Activated CD4-positive, alpha-beta T cell treated with anti-CD3 and anti-CD28 coated beads for 36 hours (primary cell): Measurements from ENCODE around the gene ST6GALNAC3. TPM values are rescaled to one million over a fixed set of nuclear protein-coding genes. Genes with fewer than 3 reads are reported as not detected.

ENCODE experiments used
- ATAC-seq: fragments of 200-7000 bp; cut with Tn5 transposase; one replicate; pipeline ENCODE4 v1.10.0; 2021; ENCODE audit warnings: mild to moderate bottlenecking, moderate library complexity
- CTCF ChIA-PET: fragments of 350-600 bp; sonication (Branson Sonifier 250); formaldehyde crosslinking; loops from one replicate; lab custom pipeline; 2021; ENCODE audit warnings: antibody characterized with exemption; lab: Charles Lee
- POLR2A ChIA-PET: fragments of 350-600 bp; sonication (Branson Sonifier 250); formaldehyde crosslinking; loops from one replicate; lab custom pipeline; 2021; ENCODE audit warnings: antibody characterized with exemption, inconsistent platforms; lab: Charles Lee
- DNase-seq: peaks from one replicate; pipeline ENCODE4 v3.0.0-alpha.2; 2020
- H3K27ac Mint-ChIP-seq: one replicate; pipeline ENCODE4 v1.8.0; 2021; ENCODE audit warnings: mixed read lengths
- H3K27me3 Mint-ChIP-seq: one replicate; pipeline ENCODE4 v1.8.0; 2021; ENCODE audit warnings: mixed read lengths
- H3K36me3 Mint-ChIP-seq: one replicate; pipeline ENCODE4 v1.8.0; 2021; ENCODE audit warnings: low read depth, mixed read lengths
- H3K4me1 Mint-ChIP-seq: one replicate; pipeline ENCODE4 v1.8.0; 2021; ENCODE audit warnings: mixed read lengths
- H3K4me3 Mint-ChIP-seq: one replicate; pipeline ENCODE4 v1.8.0; 2021; ENCODE audit warnings: mild to moderate bottlenecking, moderate library complexity, mixed read lengths
- H3K9me3 Mint-ChIP-seq: one replicate; pipeline ENCODE4 v1.8.0; 2021; ENCODE audit warnings: low read depth, mixed read lengths
- intact Hi-C, 2 experiments: fragments of 100-400 bp; cut with DNase I in 1 of 2; cut with micrococcal nuclease in 1 of 2; formaldehyde crosslinking; loops; one replicate each; pipeline versions ENCODE4 v1.14.2 to v1.15.1; 2022 to 2024; cut with DNase I, micrococcal nuclease
- total RNA-seq, 2 experiments: library from RNA; stranded (reverse); gene quantifications; one replicate each; pipeline ENCODE4 v1.2.3, GENCODE V29; 2021

ST6GALNAC3 gene
- total RNA-seq, 2 experiments from 2014 or later, result 0.73 to 1.1 TPM

DNA sequence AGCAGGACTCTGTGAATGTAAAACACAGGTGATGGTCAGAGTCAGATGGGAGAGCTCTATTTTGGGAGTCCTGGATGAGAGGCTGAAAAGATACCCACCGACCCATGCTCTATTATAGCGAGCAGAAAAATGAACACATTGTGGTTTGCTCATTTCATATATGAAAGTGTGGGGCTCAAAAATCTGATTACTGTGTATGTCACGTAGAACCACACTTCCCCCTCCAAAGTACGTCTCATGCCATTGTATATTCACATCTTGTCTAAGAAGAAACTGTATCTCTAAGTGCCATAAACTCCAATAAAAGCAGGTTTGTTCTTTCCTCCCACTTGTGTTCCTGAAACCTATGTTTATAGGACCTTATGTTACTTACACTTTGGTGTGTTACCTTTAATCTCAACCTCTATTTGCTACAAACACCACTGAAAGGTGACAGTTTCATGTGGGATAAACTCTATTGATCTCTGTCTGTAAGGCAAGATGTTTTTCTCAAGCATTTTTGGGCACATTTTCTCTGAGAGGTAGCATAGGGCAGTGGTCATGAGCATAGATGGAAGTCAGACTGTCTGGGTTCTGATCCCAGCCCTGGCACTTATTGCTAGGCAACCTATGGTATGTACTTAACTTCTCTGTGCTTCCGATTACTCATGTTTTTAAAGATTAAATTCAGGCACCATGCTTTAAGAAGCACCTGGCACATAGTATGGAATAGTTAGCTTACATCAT lies 214.4 kb downstream of the ST6GALNAC3 start:
- peak overlapping the region; percentile 47 for H3K27ac Mint-ChIP-seq
- peaks cover 82% of the 10 kb centered on the region for H3K4me1 Mint-ChIP-seq
- H3K27me3 Mint-ChIP-seq, result no peaks in the 10 kb centered on the region
- DNase-seq, result no peak
- no peaks in the 10 kb centered on the region for H3K36me3 Mint-ChIP-seq
- no peaks in the 10 kb centered on the region for H3K9me3 Mint-ChIP-seq
- ChIA-PET POLR2A (no interaction called here), CTCF (interaction anchor here (2.7 kb wide), 1 partner anchor 10 kb away, joined by 12 read pairs; no protein-coding TSS in a partner anchor)
- H3K4me3 Mint-ChIP-seq, result no peak overlapping the region
- intact Hi-C loops, result loop anchor here in 1 of 2 experiments (2.0 kb wide), 1 partner anchor 18 kb away; no protein-coding TSS in a partner anchor
- ATAC-seq, result peak; percentile 31

GRCh38 chr1:76289692-76290091 lies 215.1 kb downstream of the ST6GALNAC3 start:
- peak overlapping the region; percentile 40 for H3K27ac Mint-ChIP-seq
- intact Hi-C loops, result loop anchor here (2.0 to 5.0 kb wide), 2 partner anchors 19 to 32 kb away; no protein-coding TSS in a partner anchor
- H3K36me3 Mint-ChIP-seq, result no peaks in the 10 kb centered on the region
- CTCF ChIA-PET, result interaction anchor here (0.5 to 2.7 kb wide), 2 partner anchors 10 to 561 kb away, joined by 3 to 12 read pairs; no protein-coding TSS in a partner anchor
- H3K4me3 Mint-ChIP-seq, result no peak overlapping the region
- POLR2A ChIA-PET, result interaction anchor here (0.7 kb wide), 1 partner anchor 60 kb away, joined by 3 read pairs; no protein-coding TSS in a partner anchor
- DNase-seq, result peak; percentile 54
- peak; percentile 63 for ATAC-seq
- H3K9me3 Mint-ChIP-seq, result no peaks in the 10 kb centered on the region
- peaks cover 87% of the 10 kb centered on the region for H3K4me1 Mint-ChIP-seq
- no peaks in the 10 kb centered on the region for H3K27me3 Mint-ChIP-seq

GRCh38 chr1:76290271-76290670 lies 215.7 kb downstream of the ST6GALNAC3 start:
- DNase-seq (no peak), ATAC-seq (no peak)
- H3K27me3 Mint-ChIP-seq, result no peaks in the 10 kb centered on the region
- H3K4me3 Mint-ChIP-seq, result no peak overlapping the region
- intact Hi-C loops, result loop anchor here in 1 of 2 experiments (5.0 kb wide), 1 partner anchor 33 kb away; no protein-coding TSS in a partner anchor
- H3K27ac Mint-ChIP-seq, result peak overlapping the region; percentile 40
- H3K9me3 Mint-ChIP-seq, result no peaks in the 10 kb centered on the region
- POLR2A ChIA-PET, result no interaction called here
- peaks cover 88% of the 10 kb centered on the region for H3K4me1 Mint-ChIP-seq
- H3K36me3 Mint-ChIP-seq, result no peaks in the 10 kb centered on the region
- CTCF ChIA-PET, result interaction anchor here (0.5 to 2.7 kb wide), 3 partner anchors 9 to 561 kb away, joined by 3 to 12 read pairs (median 3); no protein-coding TSS in a partner anchor

DNA sequence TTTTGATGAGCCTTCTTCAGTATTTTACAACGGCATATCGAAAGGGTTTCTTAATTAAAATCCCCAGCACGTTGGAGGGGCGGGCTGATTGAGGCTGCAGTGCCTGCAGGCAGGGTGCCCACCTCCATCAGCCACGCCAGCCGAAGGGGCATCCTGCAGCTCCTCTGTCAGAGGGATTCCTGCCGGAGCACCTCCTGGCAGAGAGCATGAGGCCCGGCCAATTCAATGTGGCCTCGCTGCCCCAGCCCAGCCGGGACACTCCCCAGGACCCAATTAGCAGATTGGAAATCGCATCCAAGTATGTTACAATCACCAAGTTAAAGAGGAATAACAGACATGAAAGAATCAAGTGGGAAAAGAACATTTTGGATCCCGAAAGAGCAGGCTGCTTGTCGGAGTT lies 216.6 kb downstream of the ST6GALNAC3 start:
- H3K27ac Mint-ChIP-seq, result no peak overlapping the region
- no peaks in the 10 kb centered on the region for H3K9me3 Mint-ChIP-seq
- ChIA-PET POLR2A (no interaction called here), CTCF (interaction anchor here (0.6 to 2.7 kb wide), 4 partner anchors 8 to 36 kb away, joined by 3 to 12 read pairs (median 3); no protein-coding TSS in a partner anchor)
- intact Hi-C loops, result loop anchor here in 1 of 2 experiments (5.0 kb wide), 1 partner anchor 34 kb away; no protein-coding TSS in a partner anchor
- no peaks in the 10 kb centered on the region for H3K36me3 Mint-ChIP-seq
- no peaks in the 10 kb centered on the region for H3K27me3 Mint-ChIP-seq
- no peak for DNase-seq
- no peak overlapping the region for H3K4me3 Mint-ChIP-seq
- peaks cover 88% of the 10 kb centered on the region for H3K4me1 Mint-ChIP-seq
- ATAC-seq, result no peak

DNA sequence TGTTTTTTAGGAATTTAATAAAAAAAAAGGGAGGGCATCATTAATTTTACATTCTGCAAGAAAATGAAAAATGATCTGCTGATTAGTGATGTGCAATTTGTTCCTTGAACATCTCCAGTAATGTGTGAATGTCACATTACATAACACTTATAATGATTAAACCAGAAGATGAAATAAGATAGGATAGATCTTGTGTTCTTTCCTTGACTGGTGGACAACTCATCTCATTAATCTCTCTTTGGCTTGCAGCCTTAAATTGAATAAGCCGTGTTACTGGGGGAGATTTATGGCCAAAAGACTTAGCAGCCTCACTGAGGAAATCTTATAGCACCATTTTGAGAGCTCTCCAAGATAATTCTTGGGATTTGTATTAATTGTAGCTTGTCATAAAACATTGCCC lies 217.2 kb downstream of the ST6GALNAC3 start:
- ChIA-PET POLR2A (no interaction called here), CTCF (interaction anchor here (0.6 to 1.3 kb wide), 2 partner anchors 9 to 36 kb away, joined by 3 read pairs; no protein-coding TSS in a partner anchor)

GRCh38 chr1:76292418-76293184 lies 218.1 kb downstream of the ST6GALNAC3 start:
- DNase-seq, result no peak
- intact Hi-C loops, result loop anchor here in 1 of 2 experiments (5.0 kb wide), 1 partner anchor 35 kb away; no protein-coding TSS in a partner anchor
- H3K4me1 Mint-ChIP-seq, result peaks cover 77% of the 10 kb centered on the region

More for the DNA sequence above, 217.2 kb downstream of the ST6GALNAC3 start:
- peaks cover 85% of the 10 kb centered on the region for H3K4me1 Mint-ChIP-seq
- intact Hi-C loops, result loop anchor here in 1 of 2 experiments (5.0 kb wide), 1 partner anchor 34 kb away; no protein-coding TSS in a partner anchor
- H3K9me3 Mint-ChIP-seq, result no peaks in the 10 kb centered on the region
- H3K36me3 Mint-ChIP-seq, result no peaks in the 10 kb centered on the region
- no peak overlapping the region for H3K4me3 Mint-ChIP-seq
- no peak for DNase-seq
- no peak for ATAC-seq
- no peaks in the 10 kb centered on the region for H3K27me3 Mint-ChIP-seq
- no peak overlapping the region for H3K27ac Mint-ChIP-seq

DNA sequence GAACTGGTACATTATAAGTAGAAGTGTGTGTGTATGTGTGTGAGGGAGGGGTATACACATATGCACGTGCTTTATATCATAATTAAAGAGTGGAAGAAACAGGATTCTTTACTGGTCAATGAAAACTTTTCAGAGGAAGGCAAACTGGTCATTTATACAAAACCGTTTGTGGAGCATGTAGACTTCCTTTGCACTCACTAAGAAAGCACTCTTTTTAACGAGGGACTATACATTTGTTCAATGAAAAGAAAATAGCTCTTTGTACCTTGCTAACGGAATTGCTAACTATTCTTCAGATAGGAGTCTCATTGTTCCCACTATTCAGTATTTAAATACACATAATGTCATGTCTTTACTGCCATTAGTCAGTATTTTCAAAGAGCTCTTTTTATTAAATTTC lies 219.3 kb downstream of the ST6GALNAC3 start:
- DNase-seq, result no peak
- peaks cover 67% of the 10 kb centered on the region for H3K4me1 Mint-ChIP-seq
- no peaks in the 10 kb centered on the region for H3K27me3 Mint-ChIP-seq
- CTCF ChIA-PET, result interaction anchor here (0.7 to 1.9 kb wide), 6 partner anchors 21 to 1202 kb away, joined by 3 to 8 read pairs (median 4); no protein-coding TSS in a partner anchor
- no peaks in the 10 kb centered on the region for H3K9me3 Mint-ChIP-seq
- no peak overlapping the region for H3K4me3 Mint-ChIP-seq
- no peaks in the 10 kb centered on the region for H3K36me3 Mint-ChIP-seq
- ATAC-seq, result no peak
- POLR2A ChIA-PET, result interaction anchor here (0.6 kb wide), 1 partner anchor 1664 kb away, joined by 3 read pairs; no protein-coding TSS in a partner anchor
- peak overlapping the region; percentile 5 for H3K27ac Mint-ChIP-seq
- intact Hi-C loops, result loop anchor here (2.0 to 5.0 kb wide), 3 partner anchors 37 to 139 kb away; no protein-coding TSS in a partner anchor

More at GRCh38 chr1:76292418-76293184, 218.1 kb downstream of the ST6GALNAC3 start:
- no peaks in the 10 kb centered on the region for H3K36me3 Mint-ChIP-seq
- H3K27ac Mint-ChIP-seq, result peak overlapping the region; percentile 5
- ChIA-PET CTCF (interaction anchor here (1.3 kb wide), 1 partner anchor 10 kb away, joined by 3 read pairs; no protein-coding TSS in a partner anchor), POLR2A (no interaction called here)
- H3K27me3 Mint-ChIP-seq, result no peaks in the 10 kb centered on the region
- no peak for ATAC-seq
- H3K9me3 Mint-ChIP-seq, result no peaks in the 10 kb centered on the region
- H3K4me3 Mint-ChIP-seq, result no peak overlapping the region

- H3K4me1 Mint-ChIP-seq, result peaks cover 66% of the 10 kb centered on the region
- no peaks in the 10 kb centered on the region for H3K36me3 Mint-ChIP-seq
- peak overlapping the region; percentile 11 for H3K4me3 Mint-ChIP-seq
- POLR2A ChIA-PET, result no interaction called here
- no peaks in the 10 kb centered on the region for H3K27me3 Mint-ChIP-seq
- H3K27ac Mint-ChIP-seq, result peak overlapping the region; percentile 86
- CTCF ChIA-PET, result interaction anchor here (0.7 to 1.9 kb wide), 6 partner anchors 13 to 1201 kb away, joined by 3 to 8 read pairs (median 4); no protein-coding TSS in a partner anchor
- ATAC-seq, result peak; percentile 68
- no peaks in the 10 kb centered on the region for H3K9me3 Mint-ChIP-seq
- intact Hi-C loops, result loop anchor here (2.0 to 5.0 kb wide), 3 partner anchors 37 to 140 kb away; no protein-coding TSS in a partner anchor
- DNase-seq, result no peak
Observed at GRCh38 chr1:76294482-76295194, 220.1 kb downstream of the ST6GALNAC3 start.

DNA sequence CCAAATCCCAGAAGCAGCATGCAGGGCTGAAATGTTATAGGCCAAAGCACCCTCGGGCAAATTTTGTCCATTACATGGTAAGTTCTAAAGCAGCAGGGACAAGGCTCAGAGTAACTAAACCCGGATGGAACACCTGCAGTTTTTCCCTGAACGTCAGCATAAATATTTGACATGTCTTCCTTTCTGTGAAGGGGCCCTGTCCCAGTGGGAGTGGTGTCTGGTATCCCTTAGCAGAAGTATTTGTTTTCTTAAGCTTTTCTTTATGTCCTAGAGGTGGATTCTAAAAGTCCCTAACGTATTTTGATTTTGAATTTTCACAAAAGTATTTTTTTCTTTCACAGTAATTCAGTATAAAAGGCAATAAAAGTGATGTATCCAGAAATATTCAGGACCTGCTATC lies 223.9 kb downstream of the ST6GALNAC3 start:
- no peaks in the 10 kb centered on the region for H3K36me3 Mint-ChIP-seq
- CTCF ChIA-PET, result interaction anchor here (0.7 to 2.5 kb wide), 3 partner anchors 9 to 143 kb away, joined by 3 to 12 read pairs (median 5); no protein-coding TSS in a partner anchor
- no peaks in the 10 kb centered on the region for H3K9me3 Mint-ChIP-seq
- H3K4me1 Mint-ChIP-seq, result peaks cover 65% of the 10 kb centered on the region
- no peak for DNase-seq
- POLR2A ChIA-PET, result no interaction called here
- no peak for ATAC-seq
- H3K4me3 Mint-ChIP-seq, result no peak overlapping the region
- intact Hi-C loops, result no loop called here
- H3K27me3 Mint-ChIP-seq, result no peaks in the 10 kb centered on the region
- no peak overlapping the region for H3K27ac Mint-ChIP-seq

GRCh38 chr1:76299036-76299435 lies 224.5 kb downstream of the ST6GALNAC3 start:
- CTCF ChIA-PET, result interaction anchor here (0.7 to 2.5 kb wide), 3 partner anchors 8 to 144 kb away, joined by 3 to 12 read pairs (median 5); no protein-coding TSS in a partner anchor
- H3K9me3 Mint-ChIP-seq, result no peaks in the 10 kb centered on the region
- H3K36me3 Mint-ChIP-seq, result no peaks in the 10 kb centered on the region
- DNase-seq, result no peak
- no peak overlapping the region for H3K4me3 Mint-ChIP-seq
- intact Hi-C loops, result no loop called here
- peaks cover 58% of the 10 kb centered on the region for H3K4me1 Mint-ChIP-seq
- no peaks in the 10 kb centered on the region for H3K27me3 Mint-ChIP-seq
- no peak overlapping the region for H3K27ac Mint-ChIP-seq
- POLR2A ChIA-PET, result no interaction called here
- no peak for ATAC-seq
